Measurements from ENCODE around the gene DAB1.

Gene DAB1

GRCh38 chr1:56973923-56974742, 449.7 kb downstream of the DAB1 start:
- TF ChIP-seq EZH2phosphoT487 (IDR thresholded peaks at IDR 0.05; ENCODE audit: borderline replicate concordance, low read length) (no peak), CTCF (IDR thresholded peaks at IDR 0.05; ENCODE audit: low read depth, low read length, poor library complexity, severe bottlenecking) (no peak)
- no peaks in the 10 kb centered on the region for H3F3A ChIP-seq (ENCODE audit: control insufficient read depth, insufficient read depth)

GRCh38 chr1:56972976-56973375, 450.9 kb downstream of the DAB1 start:
- Histone ChIP-seq H3K4me2 (ENCODE audit: low read length) (no peak overlapping the region), H3K36me3 (ENCODE audit: control insufficient read depth, low read length) (no peaks in the 10 kb centered on the region), H3K79me2 (ENCODE audit: control insufficient read depth, low read length) (no peaks in the 10 kb centered on the region), H3F3A (ENCODE audit: control insufficient read depth, insufficient read depth) (no peaks in the 10 kb centered on the region), H3K4me1 (ENCODE audit: control insufficient read depth, low read length) (no peaks in the 10 kb centered on the region), H4K20me1 (ENCODE audit: control insufficient read depth, insufficient read depth, low read depth, low read length) (no peaks in the 10 kb centered on the region), H3K9me3 (ENCODE audit: control insufficient read depth, insufficient read depth, low read length) (no peaks in the 10 kb centered on the region; the same call in 1 of the 2 replicates), H3K27me3 (ENCODE audit: control insufficient read depth, low read length) (no peaks in the 10 kb centered on the region), H3K4me3 (ENCODE audit: low read length) (no peak overlapping the region), H3K27ac (ENCODE audit: low read depth, low read length) (no peak overlapping the region), H3K9me2 (replicated peaks; ENCODE audit: control insufficient read depth, low read length) (no peaks in the 10 kb centered on the region)
- TF ChIP-seq EZH2phosphoT487 (IDR thresholded peaks at IDR 0.05; ENCODE audit: borderline replicate concordance, low read length) (no peak), CTCF (IDR thresholded peaks at IDR 0.05; ENCODE audit: low read depth, low read length, poor library complexity, severe bottlenecking) (no peak)

More at GRCh38 chr1:56973923-56974742, 449.7 kb downstream of the DAB1 start:
- Histone ChIP-seq H3K4me2 (ENCODE audit: low read length) (no peak overlapping the region), H3K27me3 (ENCODE audit: control insufficient read depth, low read length) (no peaks in the 10 kb centered on the region), H3K79me2 (ENCODE audit: control insufficient read depth, low read length) (no peaks in the 10 kb centered on the region), H3K27ac (ENCODE audit: low read depth, low read length) (no peak overlapping the region), H3K9me3 (ENCODE audit: control insufficient read depth, insufficient read depth, low read length) (no peaks in the 10 kb centered on the region), H3K4me3 (ENCODE audit: low read length) (no peak overlapping the region), H4K20me1 (ENCODE audit: control insufficient read depth, insufficient read depth, low read depth, low read length) (no peaks in the 10 kb centered on the region), H3K9me2 (replicated peaks; ENCODE audit: control insufficient read depth, low read length) (no peaks in the 10 kb centered on the region), H3K4me1 (ENCODE audit: control insufficient read depth, low read length) (no peaks in the 10 kb centered on the region), H3K36me3 (ENCODE audit: control insufficient read depth, low read length) (no peaks in the 10 kb centered on the region)

- H3K4me3 ChIP-seq (ENCODE audit: low read length), result no peak overlapping the region
Observed at GRCh38 chr1:56970280-56970679, 453.6 kb downstream of the DAB1 start.

More at GRCh38 chr1:56970280-56970679, 453.6 kb downstream of the DAB1 start:
- TF ChIP-seq CTCF (IDR thresholded peaks at IDR 0.05; ENCODE audit: low read depth, low read length, poor library complexity, severe bottlenecking) (no peak), EZH2phosphoT487 (IDR thresholded peaks at IDR 0.05; ENCODE audit: borderline replicate concordance, low read length) (no peak)
- Histone ChIP-seq H3K9me2 (replicated peaks; ENCODE audit: control insufficient read depth, low read length) (no peaks in the 10 kb centered on the region), H3K4me2 (ENCODE audit: low read length) (no peak overlapping the region), H4K20me1 (ENCODE audit: control insufficient read depth, insufficient read depth, low read depth, low read length) (no peaks in the 10 kb centered on the region), H3K27ac (ENCODE audit: low read depth, low read length) (no peak overlapping the region), H3K9me3 (ENCODE audit: control insufficient read depth, insufficient read depth, low read length) (no peaks in the 10 kb centered on the region; the same call in 1 of the 2 replicates), H3K36me3 (ENCODE audit: control insufficient read depth, low read length) (no peaks in the 10 kb centered on the region), H3K4me1 (ENCODE audit: control insufficient read depth, low read length) (no peaks in the 10 kb centered on the region), H3K27me3 (ENCODE audit: control insufficient read depth, low read length) (no peaks in the 10 kb centered on the region), H3K79me2 (ENCODE audit: control insufficient read depth, low read length) (no peaks in the 10 kb centered on the region), H3F3A (ENCODE audit: control insufficient read depth, insufficient read depth) (no peaks in the 10 kb centered on the region)

All from DOHH2 (cell line).